ENCODE data around the gene HADH.

Gene HADH

GRCh38 chr4:108005807-108006206 lies 16.1 kb downstream of the HADH start:
- H3K4me3 ChIP-seq (ENCODE audit: low read length), result no peak overlapping the region

GRCh38 chr4:108006361-108006760 lies 16.7 kb downstream of the HADH start:
- Histone ChIP-seq H3F3A (ENCODE audit: control insufficient read depth, insufficient read depth) (no peaks in the 10 kb centered on the region), H4K20me1 (ENCODE audit: control insufficient read depth, insufficient read depth, low read depth, low read length) (no peaks in the 10 kb centered on the region), H3K27me3 (ENCODE audit: control insufficient read depth, low read length) (no peaks in the 10 kb centered on the region), H3K4me2 (ENCODE audit: low read length) (no peak overlapping the region), H3K9me2 (replicated peaks; ENCODE audit: control insufficient read depth, low read length) (no peaks in the 10 kb centered on the region), H3K36me3 (ENCODE audit: control insufficient read depth, low read length) (peaks cover 28% of the 10 kb centered on the region), H3K9me3 (ENCODE audit: control insufficient read depth, insufficient read depth, low read length) (no peaks in the 10 kb centered on the region), H3K79me2 (ENCODE audit: control insufficient read depth, low read length) (peaks cover 40% of the 10 kb centered on the region), H3K27ac (ENCODE audit: low read depth, low read length) (no peak overlapping the region), H3K4me3 (ENCODE audit: low read length) (no peak overlapping the region), H3K4me1 (ENCODE audit: control insufficient read depth, low read length) (no peaks in the 10 kb centered on the region)
- TF ChIP-seq EZH2phosphoT487 (IDR thresholded peaks at IDR 0.05; ENCODE audit: borderline replicate concordance, low read length) (no peak), CTCF (IDR thresholded peaks at IDR 0.05; ENCODE audit: low read depth, low read length, poor library complexity, severe bottlenecking) (no peak)

More at GRCh38 chr4:108005807-108006206, 16.1 kb downstream of the HADH start:
- TF ChIP-seq CTCF (IDR thresholded peaks at IDR 0.05; ENCODE audit: low read depth, low read length, poor library complexity, severe bottlenecking) (no peak), EZH2phosphoT487 (IDR thresholded peaks at IDR 0.05; ENCODE audit: borderline replicate concordance, low read length) (no peak)
- no peaks in the 10 kb centered on the region for H3F3A ChIP-seq (ENCODE audit: control insufficient read depth, insufficient read depth)
- H3K4me2 ChIP-seq (ENCODE audit: low read length), result no peak overlapping the region
- H4K20me1 ChIP-seq (ENCODE audit: control insufficient read depth, insufficient read depth, low read depth, low read length), result no peaks in the 10 kb centered on the region
- no peaks in the 10 kb centered on the region for H3K4me1 ChIP-seq (ENCODE audit: control insufficient read depth, low read length)
- H3K27me3 ChIP-seq (ENCODE audit: control insufficient read depth, low read length), result no peaks in the 10 kb centered on the region
- no peaks in the 10 kb centered on the region for H3K9me2 ChIP-seq (replicated peaks; ENCODE audit: control insufficient read depth, low read length)
- H3K9me3 ChIP-seq (ENCODE audit: control insufficient read depth, insufficient read depth, low read length), result no peaks in the 10 kb centered on the region
- H3K27ac ChIP-seq (ENCODE audit: low read depth, low read length), result no peak overlapping the region
- peaks cover 29% of the 10 kb centered on the region for H3K36me3 ChIP-seq (ENCODE audit: control insufficient read depth, low read length)
- peaks cover 45% of the 10 kb centered on the region for H3K79me2 ChIP-seq (ENCODE audit: control insufficient read depth, low read length)

GRCh38 chr4:108007984-108008383 lies 18.3 kb downstream of the HADH start:
- H3F3A ChIP-seq (ENCODE audit: control insufficient read depth, insufficient read depth), result no peaks in the 10 kb centered on the region
- H3K27me3 ChIP-seq (ENCODE audit: control insufficient read depth, low read length), result no peaks in the 10 kb centered on the region
- H4K20me1 ChIP-seq (ENCODE audit: control insufficient read depth, insufficient read depth, low read depth, low read length), result no peaks in the 10 kb centered on the region
- no peak overlapping the region for H3K4me3 ChIP-seq (ENCODE audit: low read length)
- H3K36me3 ChIP-seq (ENCODE audit: control insufficient read depth, low read length), result peaks cover 34% of the 10 kb centered on the region
- no peaks in the 10 kb centered on the region for H3K9me3 ChIP-seq (ENCODE audit: control insufficient read depth, insufficient read depth, low read length)
- no peaks in the 10 kb centered on the region for H3K4me1 ChIP-seq (ENCODE audit: control insufficient read depth, low read length)
- no peaks in the 10 kb centered on the region for H3K9me2 ChIP-seq (replicated peaks; ENCODE audit: control insufficient read depth, low read length)
- no peak for TF ChIP-seq CTCF (IDR thresholded peaks at IDR 0.05; ENCODE audit: low read depth, low read length, poor library complexity, severe bottlenecking)
- no peak for TF ChIP-seq EZH2phosphoT487 (IDR thresholded peaks at IDR 0.05; ENCODE audit: borderline replicate concordance, low read length)
- H3K79me2 ChIP-seq (ENCODE audit: control insufficient read depth, low read length), result peaks cover 38% of the 10 kb centered on the region
- H3K27ac ChIP-seq (ENCODE audit: low read depth, low read length), result no peak overlapping the region
- H3K4me2 ChIP-seq (ENCODE audit: low read length), result no peak overlapping the region

Data from DOHH2 (cell line).